Pulmonary artery endothelial cell (primary cell): Measurements from ENCODE around the gene TMEM204. TPM values are rescaled to one million over a fixed set of nuclear protein-coding genes. Genes with fewer than 3 reads are reported as not detected.

Experiments
- DNase-seq: peaks from one replicate; pipeline ENCODE4 v3.0.0-alpha.2; 2011; ENCODE audit warnings: low read depth, low spot score
- total RNA-seq: library from RNA; depleted of rRNA; stranded (reverse); fragments of >200 nt; gene quantifications from 2 replicates; pipeline ENCODE4 v1.2.3, GENCODE V29; 2014

The TMEM204 gene
- total RNA-seq, 1 donor from 2014 or later = 24.6 TPM

DNA sequence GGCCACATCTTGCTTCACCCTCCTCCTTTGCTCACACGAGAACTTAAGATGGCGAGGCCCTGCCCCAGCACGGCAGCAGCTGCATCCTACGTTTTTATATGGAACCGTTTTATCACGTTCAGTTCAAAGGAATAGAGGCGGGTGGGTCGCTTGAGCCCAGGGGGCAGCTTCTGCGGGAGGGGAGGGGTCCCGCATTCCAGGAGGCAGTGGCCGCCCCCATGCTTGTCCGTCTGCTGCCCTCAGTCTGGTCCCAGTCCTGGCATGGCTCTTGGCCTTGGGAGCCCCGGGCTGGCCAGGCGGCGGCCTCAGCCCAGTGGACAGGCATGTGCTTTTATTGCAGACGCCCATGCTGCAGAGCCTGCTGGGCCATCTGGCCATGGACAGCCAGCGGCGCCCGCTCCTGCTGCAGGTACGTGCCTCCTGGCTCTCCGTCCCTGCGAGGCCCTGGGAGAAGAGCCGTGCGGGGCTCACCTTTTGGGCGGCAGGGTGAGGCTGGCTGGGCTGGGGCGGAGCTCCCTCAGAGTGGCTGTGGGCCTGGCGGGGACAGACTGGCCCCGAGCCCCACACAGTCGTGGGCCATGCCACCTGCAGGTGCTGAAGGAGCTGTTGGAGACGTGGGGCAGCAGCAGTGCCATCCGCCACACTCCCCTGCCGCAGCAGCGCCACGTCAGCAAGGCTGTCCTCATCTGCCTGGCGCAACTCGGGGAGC is 33.6 kb upstream of the TMEM204 start:
- no peak for DNase-seq

DNA sequence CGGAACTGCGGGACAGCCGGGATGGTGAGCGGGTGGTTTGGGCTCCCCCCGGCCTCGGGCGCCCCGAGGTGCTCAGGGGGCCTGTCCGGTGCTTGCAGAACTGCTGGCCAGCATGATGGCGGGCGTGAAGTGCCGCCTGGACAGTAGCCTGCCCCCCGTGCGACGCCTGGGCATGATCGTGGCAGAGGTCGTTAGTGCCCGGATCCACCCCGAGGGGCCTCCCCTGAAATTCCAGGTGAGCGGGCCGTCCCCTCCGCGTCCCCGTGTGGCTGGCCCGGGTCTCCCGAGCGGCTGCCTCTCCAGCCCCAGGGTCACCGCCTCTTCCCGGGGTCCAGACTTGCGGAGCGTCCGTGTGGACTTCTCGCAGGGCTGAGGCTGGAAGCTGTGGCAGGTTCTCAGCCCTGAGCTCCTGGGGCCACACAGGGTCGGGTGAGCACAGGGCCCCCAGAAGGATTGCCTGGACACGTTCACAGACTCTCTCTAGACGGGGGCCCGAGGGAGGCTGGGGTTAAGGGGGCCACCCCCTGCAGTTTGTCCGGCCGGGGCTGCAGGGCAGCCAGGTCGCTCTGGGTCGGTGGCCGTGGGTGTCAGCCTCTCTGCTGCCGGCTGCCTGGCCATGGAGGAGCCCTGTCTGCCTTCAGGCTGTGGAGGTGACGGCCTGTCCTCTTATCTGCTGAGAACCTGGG is 32.9 kb upstream of the TMEM204 start:
- DNase-seq = no peak

DNA sequence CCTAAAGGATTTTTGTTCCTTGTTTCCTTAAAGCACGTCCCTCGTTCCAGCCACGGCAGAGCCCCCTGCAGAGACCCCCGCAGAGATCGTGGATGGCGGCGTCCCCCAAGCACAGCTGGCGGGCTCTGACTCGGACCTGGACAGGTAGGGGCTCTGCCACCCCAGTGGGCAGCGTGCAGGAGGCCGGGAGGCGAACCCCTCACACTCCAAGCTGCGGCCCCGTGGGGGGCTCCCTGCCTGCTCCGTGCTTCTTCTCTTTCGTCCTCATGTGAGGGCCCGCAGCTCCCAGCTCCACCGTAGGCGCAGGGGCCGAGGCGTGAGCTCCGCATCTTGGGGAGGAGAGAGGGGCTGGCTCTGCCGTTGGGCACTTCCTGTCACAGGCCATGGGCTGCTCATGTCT is 31.8 kb upstream of the TMEM204 start:
- no peak for DNase-seq

DNA sequence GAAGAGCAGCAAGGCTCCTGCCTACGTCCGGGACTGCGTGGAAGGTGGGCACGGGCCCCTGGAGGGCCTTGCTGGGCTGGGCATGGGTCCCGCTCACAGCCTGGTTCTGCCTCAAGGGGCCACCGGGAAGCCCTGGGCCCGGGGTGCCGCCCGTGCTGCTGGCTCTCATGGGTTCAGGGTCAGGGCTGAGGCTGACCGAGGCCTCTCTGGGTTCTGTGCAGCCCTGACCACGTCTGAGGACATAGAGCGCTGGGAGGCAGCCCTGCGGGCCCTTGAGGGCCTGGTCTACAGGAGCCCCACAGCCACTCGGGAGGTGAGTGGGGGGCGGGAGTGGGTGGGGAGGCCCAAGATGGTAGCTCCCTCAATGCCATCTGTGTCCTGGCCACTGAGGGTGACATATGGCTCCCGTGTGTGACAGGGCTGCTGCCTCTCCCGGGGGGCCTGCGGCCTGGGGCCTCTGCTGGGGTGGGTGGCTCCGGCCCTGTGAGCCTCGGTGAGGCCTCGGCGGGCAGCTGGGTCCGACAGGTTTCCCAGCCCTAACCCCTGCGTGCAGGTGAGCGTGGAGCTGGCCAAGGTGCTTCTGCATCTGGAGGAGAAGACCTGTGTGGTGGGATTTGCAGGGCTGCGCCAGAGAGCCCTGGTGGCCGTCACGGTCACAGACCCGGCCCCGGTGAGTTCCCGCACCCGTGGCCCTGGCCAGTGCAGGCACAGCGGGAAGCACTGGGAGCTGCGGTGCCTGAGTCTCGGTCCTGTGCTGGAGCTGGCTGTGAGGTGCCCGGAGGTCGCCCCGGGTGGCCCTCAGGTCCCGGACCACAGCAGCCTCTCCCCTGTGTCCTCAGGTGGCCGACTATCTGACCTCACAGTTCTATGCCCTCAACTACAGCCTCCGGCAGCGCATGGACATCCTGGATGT is 31.1 kb upstream of the TMEM204 start:
- no peak for DNase-seq

GRCh38 chr16:1503110-1503955 is 30.1 kb upstream of the TMEM204 start:
- no peak for DNase-seq

DNA sequence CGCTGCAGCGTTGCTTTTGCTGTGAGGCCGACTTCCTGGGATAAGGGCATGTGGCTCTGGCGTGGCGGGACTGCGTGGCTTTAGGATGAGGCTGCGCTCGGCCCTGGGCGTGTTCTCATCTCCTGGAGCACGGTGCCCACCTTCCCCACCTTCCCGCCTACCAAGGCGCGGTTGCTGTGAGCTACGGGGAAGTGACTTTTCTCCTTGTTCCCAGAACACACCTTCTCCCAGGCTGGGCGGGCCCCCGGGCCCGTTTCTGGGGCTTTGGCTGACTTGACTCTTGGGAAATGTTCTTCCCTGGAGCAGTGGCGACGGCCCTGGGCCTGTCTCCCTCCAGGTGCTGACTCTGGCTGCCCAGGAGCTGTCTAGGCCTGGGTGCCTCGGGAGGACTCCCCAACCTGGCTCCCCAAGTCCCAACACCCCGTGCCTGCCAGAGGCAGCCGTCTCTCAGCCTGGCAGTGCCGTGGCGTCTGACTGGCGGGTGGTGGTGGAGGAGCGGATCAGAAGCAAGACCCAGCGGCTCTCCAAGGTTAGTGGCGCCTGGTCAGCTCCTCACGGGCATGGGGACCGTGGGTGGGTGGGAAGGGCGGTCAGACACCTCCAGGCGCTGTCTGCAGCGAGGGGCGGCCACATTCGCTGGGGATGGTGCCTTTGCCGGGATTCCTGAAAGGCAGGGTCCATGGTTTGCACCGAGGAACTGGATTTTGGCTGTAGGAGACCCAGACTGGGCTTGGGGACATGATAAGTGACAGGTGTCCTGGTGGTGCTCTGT is 28.2 kb upstream of the TMEM204 start:
- no peak for DNase-seq

- no peak for DNase-seq
Measured at GRCh38 chr16:1505912-1506311, 27.6 kb upstream of the TMEM204 start.

DNA sequence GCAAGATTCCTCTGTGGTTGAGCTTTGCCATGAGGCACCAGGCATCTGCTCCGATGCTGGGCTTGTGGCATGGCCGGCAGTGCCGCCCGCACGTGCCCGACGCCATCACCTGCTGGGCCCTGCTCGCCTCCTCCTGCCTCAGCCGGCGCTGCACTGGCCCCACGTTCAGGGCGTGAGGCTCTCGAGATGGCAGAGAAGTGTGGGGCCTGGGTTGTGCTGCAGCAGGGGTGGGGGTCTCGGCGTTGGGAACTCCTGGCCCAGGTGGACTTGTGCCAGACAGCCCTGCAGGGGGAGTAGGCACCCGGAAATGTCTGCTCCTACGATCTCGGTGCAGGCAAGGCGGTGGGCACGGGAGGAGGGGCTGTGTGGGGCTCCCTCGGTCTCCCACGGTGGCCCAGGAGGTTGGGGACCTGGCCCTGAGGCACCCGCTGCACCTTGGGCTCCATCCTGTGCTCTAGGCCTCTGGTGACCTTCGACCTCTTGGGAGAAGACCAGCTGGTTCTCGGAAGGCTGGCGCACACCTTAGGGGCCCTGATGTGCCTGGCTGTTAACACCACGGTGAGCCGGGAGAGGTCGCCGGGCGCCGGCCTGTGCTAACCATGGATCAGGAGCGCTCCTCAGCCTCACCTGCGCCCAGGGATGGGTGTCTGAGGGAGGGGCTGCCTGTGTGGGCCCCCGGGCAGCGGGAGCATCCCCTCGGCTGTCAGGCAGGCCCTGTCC is 26.8 kb upstream of the TMEM204 start:
- DNase-seq = no peak

DNA sequence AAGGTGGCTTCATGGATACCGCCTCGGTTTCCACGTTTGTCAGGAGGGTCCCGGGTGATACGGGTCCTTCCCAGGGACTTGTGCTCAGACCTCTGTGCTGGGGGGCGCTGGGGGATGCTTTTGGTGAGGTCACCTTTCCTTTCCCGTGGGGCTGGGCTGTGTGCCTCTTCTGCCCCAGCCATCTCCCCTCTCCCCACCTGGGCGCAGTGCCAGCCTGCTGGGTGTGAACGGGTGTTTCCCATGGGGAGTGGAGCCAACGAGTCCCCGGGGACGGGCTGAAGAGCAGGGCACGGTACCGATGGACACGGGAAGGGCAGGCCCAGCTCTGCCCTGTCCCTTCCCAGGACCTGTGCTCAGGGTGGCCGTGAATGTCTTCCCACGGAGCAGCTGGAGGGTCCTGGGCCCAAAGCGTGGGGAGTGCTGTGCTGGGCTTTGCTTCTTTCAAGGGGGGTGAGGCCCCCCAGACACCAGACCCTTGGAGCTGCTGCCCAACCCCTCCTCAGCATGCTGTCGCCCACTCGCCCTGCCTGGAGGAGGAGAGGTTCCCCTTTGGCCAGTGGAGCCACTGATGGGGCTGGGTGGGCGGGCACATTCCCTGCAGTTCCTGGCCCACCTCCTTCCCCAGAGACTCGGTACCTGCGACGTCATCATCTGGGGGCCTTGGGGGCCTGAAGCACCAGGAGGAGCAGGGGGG is 24.8 kb upstream of the TMEM204 start:
- DNase-seq = no peak

DNA sequence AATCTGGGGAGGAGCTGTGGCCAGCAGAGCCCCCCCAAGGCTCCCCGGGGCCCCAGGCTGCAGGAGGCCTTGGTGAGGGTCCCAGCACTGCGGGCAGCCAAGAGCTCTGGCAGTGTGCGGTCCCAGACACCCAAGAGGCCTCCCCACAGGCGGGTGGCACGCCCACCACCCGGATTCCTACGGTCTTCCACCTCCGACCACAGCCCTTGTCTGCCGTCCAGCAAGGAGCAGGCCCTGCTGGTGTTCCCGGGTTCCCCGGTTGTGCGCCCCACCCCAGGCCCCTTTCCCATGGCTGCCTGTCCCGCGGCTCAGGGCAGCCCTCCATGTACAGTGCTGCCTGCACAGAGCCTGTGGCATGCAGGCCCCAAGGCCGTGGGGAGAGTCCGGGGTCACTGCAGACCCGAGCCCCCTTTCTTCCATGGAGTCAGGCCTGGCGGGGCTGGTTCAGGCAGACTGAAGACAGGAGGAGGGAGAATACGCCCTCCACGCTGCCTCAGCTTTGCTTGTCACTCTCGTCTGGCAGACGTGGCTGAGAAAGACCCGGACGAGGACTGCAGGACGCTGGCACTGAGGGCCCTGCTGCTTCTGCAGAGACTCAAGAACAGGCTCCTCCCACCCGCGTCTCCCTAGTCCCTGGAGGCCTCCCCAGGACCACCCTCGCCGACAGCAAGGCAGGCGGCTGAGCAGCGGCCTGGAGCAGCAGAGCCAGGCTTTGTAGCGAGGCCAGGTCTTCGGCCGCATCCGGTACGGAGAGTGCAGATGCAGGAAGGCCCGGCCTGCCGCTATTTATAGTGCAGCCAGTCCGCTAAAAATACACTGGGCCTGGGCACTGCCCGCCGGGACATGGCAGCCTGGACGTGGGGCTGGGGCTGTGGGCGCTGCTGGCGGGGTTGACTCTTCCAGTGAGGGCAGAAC is 23.9 kb upstream of the TMEM204 start:
- DNase-seq = no peak

DNA sequence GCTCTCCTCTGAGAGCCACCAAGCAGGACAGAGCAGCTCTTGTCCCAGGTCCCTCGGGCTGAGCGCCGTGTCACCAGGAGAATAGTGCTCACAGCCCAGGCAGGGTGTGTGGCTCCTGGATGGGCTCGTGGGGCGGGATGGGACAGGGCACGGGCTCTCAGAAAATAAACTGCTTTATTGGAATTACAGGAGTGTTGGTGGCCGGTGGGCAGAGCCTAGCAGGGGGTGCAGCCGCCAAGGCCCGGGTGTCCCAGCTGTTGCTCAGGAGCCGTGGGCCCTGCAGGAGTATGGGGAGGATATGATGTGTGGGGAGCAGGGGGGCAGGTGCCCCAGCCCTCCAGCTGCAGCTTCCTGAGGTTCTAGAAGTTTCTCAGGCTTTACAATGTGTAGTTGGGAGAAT is 23.2 kb upstream of the TMEM204 start:
- no peak for DNase-seq

DNA sequence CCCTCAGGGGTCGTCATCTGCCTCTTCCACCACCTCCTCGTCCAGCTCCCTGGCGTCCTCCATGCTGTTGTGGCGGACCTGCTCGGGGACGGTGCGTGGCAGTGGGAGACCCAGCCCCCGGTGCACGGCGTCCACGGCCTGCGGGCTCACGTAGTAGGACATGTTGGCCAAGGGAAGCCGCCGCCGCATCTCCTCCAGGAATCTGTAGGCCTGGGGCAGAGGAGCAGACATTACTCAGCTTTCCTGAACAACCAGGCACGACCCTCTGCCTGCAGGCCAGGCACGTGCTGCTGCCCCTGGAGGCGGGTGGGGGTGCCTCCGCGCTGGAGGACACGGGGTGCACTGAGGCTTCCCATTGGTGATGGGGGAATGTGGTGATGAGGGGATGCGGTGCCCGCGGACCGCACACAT is 22.5 kb upstream of the TMEM204 start:
- no peak for DNase-seq

GRCh38 chr16:1511662-1512569 is 21.6 kb upstream of the TMEM204 start:
- no peak for DNase-seq

- DNase-seq = no peak
Measured at GRCh38 chr16:1512774-1513173, 20.7 kb upstream of the TMEM204 start.

GRCh38 chr16:1514507-1514906 is 19.0 kb upstream of the TMEM204 start:
- DNase-seq = no peak

DNA sequence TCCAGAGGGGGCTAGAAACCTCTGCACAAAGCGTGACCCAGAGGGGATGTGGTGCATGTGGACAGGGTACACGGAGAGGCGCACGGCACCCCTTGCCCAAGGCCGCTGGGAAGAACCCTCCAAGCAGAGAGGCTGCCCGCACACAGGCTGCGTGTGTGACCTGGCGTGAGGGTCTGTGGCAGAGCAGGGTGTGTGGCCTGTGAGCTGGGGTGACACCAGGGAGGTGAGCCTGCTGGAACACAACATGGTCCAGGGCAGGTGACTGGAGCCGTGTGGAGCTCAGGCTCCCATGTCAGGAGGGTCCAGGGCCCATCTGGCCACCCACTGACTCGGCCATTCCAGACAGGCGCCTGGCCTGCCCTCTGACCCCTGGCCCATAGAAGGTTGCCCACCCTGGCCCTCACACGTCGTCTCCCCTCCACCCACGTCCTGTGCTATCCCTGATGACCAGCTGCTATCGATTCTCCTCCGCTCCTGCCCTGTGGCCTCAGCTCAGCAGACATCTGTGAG is 14.8 kb upstream of the TMEM204 start:
- no peak for DNase-seq

GRCh38 chr16:1519831-1520230 is 13.6 kb upstream of the TMEM204 start:
- no peak for DNase-seq
